Renal cortex interstitium (tissue), 11 donors: Measurements from ENCODE around the gene CAB39. TPM values are rescaled to one million over a fixed set of nuclear protein-coding genes. Genes with fewer than 3 reads are reported as not detected.
A peak's percentile ranks its signal among the peaks of the same experiment; 100 is the strongest.

ENCODE experiments used
- DNase-seq, 11 donors: peaks; one replicate each; pipeline ENCODE4 v3.0.0-alpha.2; 2013; ENCODE audit warnings: low read depth in 9 of 11, low spot score in 4 of 11; ENCODE audit errors: extremely low read depth in 1 of 11
- polyA plus RNA-seq, 3 donors: library from polyadenylated mRNA; unstranded; fragments of 120-200 nt; gene quantifications; one replicate each; pipeline ENCODE4 v1.2.1, GENCODE V29; 2013; ENCODE audit not compliant: insufficient read length in 3 of 3

Gene CAB39
- polyA plus RNA-seq, 3 donors, result 82.4 to 93.4 (median 88.2) TPM

GRCh38 chr2:230767862-230768388 is 55.3 kb downstream of the CAB39 start:
- DNase-seq, result no peak

- DNase-seq, result no peak
These were observed 58.2 kb downstream of the CAB39 start for GRCh38 chr2:230770804-230771203.

GRCh38 chr2:230772156-230772555 is 59.5 kb downstream of the CAB39 start:
- no peak for DNase-seq

DNA sequence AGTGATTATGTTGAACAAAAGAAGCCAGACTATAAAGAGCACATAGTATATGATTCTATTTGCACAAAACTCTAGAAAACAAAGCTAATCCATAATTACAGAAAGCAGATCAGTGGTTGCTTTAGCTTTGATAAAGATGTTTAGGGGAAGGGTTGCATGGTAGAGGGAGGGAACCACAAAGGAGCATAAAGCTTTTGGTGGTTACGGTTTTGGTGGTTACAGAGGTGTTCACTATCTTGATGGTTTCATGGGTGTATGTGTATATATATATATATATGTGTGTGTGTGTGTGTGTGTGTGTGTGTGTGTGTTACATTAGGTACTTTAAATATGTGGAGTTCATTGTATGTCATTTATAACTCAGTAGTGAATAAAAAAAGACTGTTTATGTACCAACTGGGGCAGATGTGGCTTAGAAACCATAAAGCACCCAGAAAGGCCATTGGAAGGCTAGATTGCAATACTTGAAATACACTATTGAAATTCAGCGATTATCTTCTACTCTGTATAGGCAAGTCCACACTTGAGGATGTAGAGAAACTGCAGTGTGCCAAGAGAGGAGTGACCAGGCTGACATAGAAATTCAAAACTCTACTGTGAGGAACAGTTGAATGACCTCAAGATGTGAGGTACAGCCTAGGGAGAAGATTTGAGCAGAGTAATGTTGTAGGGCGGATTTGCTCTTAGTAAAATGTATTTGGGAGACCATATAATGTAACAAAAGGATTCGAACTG is 60.6 kb downstream of the CAB39 start:
- no peak for DNase-seq

DNA sequence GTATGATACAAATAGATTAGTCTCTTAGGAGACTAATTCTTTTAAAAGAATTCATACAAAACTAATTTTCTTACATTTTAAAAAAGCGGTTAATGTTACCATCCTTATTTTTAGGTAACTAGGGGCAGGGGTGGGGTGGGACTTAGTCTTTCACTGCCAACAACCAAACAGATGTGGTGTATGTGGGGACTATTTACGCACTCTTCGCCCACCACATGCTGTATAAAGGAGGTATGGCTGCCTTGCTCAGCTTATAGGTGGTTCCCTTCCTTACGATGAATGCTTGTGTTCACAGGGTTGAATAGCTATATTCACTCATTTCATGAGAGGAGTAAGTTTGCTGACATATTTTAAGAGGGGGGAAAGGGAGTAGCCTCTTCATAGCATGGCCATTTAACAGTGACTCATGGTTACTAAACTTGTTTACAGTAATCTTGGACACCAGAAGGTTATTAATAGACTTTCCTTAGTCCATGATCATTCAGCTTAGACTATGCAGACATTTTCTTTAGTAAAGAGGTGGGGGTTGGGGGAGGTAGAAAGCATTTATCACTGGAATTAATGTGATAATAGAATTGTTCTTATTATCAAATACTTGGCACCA is 61.8 kb downstream of the CAB39 start:
- DNase-seq, result no peak

DNA sequence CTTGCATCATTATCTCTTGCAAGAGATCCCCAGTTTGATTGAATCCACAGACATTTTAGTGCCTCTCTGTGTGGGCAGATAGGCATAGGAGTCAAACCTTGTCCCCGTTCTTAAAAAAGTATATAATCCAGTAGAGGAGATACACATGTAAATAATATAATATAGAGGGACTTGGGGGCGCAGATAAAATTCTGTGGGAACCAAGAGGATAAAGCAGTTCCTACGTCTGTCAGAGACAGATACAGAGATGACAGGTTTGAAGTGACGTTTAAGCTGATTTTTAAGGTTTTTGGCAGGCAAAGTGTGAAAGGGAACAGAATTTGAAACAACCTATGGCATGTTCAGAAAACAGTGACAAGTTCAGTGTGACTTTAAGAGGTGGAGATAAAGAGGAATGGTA is 63.1 kb downstream of the CAB39 start:
- no peak for DNase-seq

DNA sequence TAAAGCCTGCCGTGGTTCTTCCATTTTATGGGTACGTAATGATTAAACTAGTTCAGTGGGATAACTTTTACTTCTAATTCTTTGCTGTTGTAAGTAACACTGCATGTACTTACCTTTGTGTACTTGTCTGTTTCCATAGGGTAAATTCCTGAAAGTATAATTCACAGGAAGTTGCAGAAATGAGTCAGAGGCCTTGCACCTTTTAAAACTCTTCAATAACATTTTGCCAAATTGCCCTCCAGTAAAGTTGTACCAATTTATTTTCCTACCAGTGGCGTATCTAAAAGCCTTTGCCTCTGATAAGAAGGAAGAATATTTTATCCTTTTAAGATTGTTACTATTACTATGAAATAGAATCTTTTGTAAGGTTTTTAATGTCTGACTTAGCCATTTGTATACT is 65.1 kb downstream of the CAB39 start:
- no peak for DNase-seq

DNA sequence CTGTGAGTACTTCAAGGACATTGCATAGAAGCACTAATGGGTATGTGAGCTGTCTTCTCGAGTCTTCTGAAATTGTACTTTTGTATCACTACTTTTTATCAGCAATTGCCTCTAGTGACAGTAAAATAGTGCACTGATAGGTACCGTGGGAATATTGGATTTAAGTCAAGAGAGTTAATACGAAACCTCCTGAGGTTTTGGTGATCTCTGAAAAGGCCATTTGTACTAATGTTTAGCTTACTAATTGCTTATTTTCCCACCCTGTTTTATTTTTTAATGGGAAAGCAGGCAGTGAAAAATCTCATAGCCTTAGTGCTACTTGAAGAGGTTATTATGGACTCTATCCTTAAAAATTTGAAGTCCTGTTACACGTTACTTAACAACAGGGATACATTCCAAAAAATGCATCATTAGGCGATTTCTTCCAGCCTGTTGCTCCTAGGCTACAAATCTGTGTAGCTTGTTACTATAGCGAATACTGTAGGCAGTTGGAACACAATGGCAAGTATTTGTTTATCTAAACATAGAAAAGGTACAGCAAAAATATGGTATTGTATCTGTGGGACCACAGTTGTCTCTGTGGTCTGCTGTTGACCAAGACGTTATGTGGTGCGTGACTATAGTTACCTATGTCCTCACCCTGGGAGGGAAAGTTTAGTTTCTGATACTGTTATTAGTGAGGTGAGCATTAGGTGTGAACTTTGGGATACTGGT is 65.9 kb downstream of the CAB39 start:
- DNase-seq, result no peak

GRCh38 chr2:230779126-230779525 is 66.5 kb downstream of the CAB39 start:
- DNase-seq, result no peak

DNA sequence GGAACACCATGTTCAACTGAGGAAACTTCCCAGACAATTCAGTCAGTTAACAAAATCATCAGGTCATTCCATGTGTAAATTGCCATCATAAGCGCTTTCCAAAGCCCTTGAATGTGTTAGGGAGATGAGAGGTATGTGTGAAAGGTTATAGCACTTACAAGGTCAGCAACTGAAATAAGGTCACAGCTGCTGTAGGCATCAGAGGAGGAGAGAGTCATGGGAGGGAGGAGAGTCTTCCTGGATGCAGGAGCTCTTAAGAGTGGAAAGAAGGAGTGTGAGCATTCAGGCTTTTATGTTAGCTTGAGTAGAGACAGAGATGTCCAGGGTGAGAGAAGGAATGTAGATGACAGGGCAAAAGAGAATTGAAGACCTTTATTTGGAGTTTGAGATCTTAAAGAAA is 67.0 kb downstream of the CAB39 start:
- no peak for DNase-seq

DNA sequence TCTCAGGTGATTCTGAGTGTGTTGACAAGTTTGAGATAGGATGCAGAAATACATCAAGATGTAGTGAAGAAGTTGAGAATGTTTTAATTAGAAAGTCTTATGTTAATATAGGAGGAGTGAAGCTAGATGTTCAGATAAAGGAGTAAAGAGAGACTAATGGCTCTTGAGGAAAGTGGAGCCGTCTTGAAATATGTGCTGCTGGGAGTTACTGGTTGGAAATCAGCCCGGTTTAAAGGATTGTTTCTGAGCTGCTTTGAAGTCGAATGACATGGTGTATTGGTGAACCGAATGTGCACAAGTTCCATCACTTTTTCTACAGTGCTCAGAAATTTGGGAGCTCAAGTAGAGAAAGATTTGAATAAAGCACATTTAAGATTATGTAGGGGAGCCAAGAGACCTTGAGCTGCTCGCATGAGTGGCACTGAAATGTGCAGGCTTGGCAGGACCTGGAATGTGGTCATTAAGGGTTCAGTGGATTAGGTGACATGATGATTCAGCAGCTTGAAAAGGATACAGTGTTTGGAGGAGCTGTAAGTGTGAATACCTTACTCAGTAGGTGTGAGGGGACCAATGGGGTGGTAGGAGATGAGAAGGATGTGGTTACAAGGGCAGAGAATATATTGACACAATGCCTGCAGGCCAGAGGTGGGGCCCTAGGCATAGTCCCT is 68.6 kb downstream of the CAB39 start:
- DNase-seq, result peak in 10 of 11 donors; percentile 23 to 81 (median 48)

DNA sequence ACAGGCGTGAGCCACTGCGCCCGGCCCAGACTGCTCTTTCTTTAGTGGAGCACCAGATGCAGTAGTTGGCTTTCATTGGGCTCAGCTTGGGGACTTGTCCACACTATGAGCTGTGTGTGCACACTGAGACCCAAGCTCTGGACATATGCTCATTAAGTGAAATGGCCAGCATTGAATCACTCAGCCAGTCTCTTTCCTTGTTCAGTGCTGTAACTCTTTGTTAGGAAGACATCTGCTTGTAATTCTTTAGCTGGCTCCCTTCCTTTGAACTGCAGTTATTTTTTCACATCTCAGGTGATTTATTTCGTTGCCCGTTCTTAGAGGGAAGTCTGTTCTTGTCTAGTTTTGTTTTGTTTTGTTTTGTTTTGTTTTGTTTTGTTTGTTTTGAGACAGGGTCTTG is 70.5 kb downstream of the CAB39 start:
- DNase-seq, result no peak

GRCh38 chr2:230784795-230785194 is 72.2 kb downstream of the CAB39 start:
- DNase-seq, result no peak

GRCh38 chr2:230785346-230785745 is 72.7 kb downstream of the CAB39 start:
- DNase-seq, result no peak

GRCh38 chr2:230787101-230787500 is 74.5 kb downstream of the CAB39 start:
- DNase-seq, result no peak

DNA sequence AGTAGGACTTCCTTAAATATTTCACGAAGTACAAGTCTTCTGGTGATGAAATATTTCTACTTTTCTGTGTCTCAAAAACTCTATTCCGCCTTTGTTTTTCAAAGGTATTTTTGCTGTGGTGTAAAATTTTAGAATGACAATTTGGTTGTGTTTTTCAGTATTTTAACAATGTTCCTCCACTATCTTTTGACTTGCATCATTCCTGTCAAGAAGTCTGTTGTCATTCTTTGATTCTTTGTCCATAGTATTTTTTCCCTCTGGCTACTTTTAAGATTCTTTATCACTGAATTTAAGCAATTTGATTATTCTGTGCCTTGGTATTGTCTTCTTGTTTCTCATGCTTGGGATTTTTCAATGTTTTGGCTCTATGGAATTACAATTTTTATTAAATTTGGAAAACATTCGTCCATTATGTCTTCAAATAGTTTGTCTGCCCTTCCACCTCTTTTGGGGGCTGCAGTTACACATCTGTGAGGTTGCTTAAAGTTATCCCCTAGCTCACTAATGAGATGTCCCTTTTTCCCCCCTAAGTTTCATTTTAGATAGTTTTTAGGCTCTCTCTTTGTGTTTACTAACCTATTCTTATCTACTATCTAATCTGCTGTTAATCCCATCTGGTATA is 76.0 kb downstream of the CAB39 start:
- no peak for DNase-seq

GRCh38 chr2:230790981-230791380 is 78.3 kb downstream of the CAB39 start:
- DNase-seq, result no peak

- DNase-seq, result no peak
These were observed 81.1 kb downstream of the CAB39 start for GRCh38 chr2:230793572-230794359.
